ENCODE results near the gene TRNT1. TPM values are rescaled to one million over a fixed set of nuclear protein-coding genes. Genes with fewer than 3 reads are reported as not detected.

TRNT1 gene
- total RNA-seq, 1 donor from 2014 or later, result 27.6 TPM

GRCh38 chr3:3113042-3113709, 13.6 kb upstream of the TRNT1 start:
- DNase-seq, result no peak

- no peak for DNase-seq
Observed at GRCh38 chr3:3117651-3118050, 9.1 kb upstream of the TRNT1 start.

DNA sequence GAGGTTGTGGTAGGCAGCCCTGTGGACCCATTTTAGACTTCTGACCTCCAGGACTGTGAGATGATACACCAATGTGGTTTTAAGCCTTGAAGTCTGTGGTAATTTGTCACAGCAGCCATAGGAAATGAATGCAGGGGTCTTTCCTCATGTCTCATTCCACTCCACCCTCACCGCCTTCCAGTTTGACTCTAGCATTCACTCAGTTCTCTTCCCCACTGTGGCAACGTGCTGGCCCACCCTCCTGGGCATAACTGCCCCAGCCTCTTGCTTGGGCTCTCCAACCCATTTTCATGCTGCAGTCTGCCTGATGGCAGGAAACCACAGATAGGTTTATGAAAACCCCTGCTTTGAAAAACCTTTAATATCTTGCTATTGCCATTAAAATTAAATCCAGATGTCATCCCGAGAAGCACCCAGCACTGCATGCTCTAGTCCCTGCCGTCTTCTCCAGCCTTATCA, 7.3 kb upstream of the TRNT1 start:
- no peak for DNase-seq

GRCh38 chr3:3125977-3126376, 763 bp upstream of the TRNT1 start:
- DNase-seq, result no peak

DNA sequence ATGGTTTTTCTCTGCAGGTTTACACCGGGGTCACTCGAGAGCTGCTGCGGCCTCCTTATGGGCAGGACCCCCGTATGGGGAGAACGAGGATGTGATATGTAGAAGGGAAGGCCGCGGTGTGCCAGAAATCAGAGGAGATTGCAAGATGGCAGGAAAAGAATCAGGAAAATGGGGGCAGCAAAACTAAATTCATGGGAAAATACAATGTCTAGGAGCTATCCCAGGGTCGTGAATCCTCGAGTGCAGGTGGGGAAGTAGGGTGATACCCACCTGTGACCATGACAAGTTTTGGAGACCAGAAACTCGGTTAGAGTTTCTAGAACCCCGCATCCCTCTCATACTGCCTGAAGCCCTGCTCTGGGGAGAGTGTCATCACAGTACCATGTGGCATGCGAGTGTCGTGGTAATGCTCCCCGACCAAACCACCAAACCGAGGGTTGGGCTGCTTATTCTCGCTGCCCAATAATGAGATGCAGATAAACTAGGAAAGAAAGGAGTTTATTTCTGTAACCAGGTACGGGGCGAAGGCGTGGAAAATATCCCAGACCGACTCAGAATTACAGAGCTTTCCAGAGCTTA, 781 bp downstream of the TRNT1 start:
- peak; percentile 10 for DNase-seq

- no peak for DNase-seq
Observed at GRCh38 chr3:3129579-3129978, 2.8 kb downstream of the TRNT1 start.

DNA sequence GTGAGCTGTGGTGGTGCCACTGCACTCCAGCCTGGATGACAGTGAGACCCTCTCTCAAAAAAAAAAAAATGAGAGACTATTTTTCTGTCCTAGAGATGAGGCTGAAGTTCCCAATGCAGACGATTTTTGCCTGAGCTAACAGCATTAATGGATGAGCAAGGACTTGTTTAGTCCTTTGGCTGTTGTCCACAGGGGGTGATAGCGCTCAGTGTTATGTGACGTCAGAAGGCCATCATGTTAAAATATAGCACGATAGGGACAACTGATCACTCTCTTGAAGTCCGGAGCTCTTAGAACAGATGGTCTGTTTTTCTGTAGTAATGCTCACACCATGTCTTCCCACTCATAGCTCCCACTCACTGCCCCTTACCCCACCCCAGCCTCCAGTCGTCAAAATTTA, 6.8 kb downstream of the TRNT1 start:
- DNase-seq, result no peak

DNA sequence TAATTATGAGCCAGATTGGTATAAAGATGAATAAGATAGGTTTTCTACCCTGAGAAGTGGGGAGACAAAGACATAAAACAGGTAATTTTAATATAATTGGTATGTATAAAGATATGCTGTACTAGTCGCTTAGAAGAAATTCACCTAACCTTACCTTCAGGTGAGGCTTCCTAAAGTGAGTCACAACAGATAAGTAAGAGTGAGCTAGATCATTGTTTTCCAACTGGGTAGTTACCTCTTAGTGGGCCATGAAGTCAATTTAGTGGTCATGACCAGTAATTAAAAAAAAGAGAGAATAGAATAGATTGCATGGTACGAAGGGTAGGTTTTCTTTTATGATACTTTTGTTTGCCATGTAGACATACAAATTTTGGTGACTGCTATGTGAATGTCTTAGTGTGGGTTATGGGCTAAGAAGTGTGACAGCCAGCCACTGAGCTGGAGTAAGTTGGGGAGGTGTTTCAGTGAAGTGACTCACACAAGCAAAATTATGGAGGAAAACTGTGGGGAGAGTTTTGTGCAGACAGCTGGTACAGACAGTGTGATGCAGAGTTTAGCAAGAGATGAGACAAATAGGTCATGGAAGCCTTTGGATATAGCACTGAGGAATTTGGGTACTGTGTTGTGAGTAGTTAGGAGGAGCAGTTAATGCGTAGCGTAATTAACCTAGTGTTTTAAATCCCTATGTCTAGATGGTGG, 8.2 kb downstream of the TRNT1 start:
- no peak for DNase-seq

DNA sequence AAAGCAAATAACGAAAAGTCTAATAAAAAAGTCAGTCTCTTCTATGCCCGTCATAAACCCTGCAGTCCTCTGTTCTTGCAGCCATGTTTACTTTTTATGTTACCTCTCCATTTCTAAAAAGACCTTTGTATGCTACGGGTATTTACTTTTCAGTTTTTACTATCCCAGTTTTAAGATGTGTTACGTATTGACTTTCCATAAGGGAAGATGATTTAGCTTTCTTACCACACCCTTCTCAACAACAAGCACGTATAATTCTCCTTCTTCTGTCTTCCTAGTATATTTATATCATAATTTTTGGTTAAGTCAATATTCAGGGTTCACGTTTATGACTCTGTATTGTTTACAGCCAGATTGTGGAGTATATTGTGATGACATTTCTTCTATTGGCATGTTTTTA, 10.8 kb downstream of the TRNT1 start:
- no peak for DNase-seq

DNA sequence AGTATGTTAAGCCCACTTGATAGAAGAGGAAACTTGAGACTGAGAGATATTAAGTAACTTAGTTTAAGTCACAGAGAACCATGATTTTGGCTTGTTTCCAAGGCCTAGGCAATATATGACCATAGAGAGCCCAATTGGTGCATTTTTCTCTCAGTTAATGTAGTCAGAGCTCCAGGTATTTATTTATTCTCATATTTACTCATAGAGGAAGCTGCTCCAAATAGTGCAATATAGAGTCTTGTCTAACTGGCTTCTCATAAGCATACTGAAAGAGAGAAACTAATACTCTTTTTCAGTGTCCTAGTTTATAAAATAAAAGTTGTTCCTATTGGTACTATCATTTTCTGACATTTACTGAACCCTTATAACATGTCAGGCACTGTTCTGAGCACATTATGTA, 15.2 kb downstream of the TRNT1 start:
- no peak for DNase-seq

- no peak for DNase-seq
Observed at GRCh38 chr3:3145831-3146230, 19.1 kb downstream of the TRNT1 start.

DNA sequence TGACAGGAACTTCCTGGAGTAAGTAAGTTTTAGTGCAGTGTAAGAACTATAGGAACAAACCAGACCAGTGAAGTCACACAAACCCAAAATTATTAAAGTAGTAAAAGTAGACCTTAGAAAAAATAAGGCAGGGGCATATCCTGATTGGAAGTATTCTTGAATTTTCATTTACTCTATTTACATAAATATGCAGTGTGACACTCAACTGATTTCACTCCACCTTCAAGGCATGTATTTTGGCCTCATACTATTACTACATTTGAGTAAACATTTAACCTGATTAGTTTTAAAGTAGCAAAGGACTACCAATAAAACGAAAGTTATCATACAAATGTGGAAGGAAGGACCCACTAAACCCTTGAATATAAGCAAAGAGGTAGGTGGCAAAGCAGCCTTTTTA, 22.8 kb downstream of the TRNT1 start:
- no peak for DNase-seq

DNA sequence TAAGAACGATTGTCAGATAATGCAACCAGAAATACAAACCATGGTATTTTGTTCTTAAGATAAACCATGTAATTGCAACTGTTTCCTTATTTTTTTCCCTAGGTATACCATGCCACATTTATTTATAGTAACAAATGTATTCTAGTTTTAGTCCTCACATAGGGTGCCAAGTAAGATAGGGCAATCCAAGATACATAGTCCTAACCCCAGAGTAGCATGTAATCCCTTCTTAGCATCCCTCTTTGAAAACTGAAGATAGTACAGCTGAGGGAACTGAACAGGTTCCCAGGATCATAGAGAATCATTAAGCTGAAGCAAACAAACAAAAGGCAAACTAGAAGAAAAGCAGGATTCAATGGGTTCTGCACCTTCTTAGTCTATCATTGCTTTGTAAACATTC, 24.8 kb downstream of the TRNT1 start:
- no peak for DNase-seq

DNA sequence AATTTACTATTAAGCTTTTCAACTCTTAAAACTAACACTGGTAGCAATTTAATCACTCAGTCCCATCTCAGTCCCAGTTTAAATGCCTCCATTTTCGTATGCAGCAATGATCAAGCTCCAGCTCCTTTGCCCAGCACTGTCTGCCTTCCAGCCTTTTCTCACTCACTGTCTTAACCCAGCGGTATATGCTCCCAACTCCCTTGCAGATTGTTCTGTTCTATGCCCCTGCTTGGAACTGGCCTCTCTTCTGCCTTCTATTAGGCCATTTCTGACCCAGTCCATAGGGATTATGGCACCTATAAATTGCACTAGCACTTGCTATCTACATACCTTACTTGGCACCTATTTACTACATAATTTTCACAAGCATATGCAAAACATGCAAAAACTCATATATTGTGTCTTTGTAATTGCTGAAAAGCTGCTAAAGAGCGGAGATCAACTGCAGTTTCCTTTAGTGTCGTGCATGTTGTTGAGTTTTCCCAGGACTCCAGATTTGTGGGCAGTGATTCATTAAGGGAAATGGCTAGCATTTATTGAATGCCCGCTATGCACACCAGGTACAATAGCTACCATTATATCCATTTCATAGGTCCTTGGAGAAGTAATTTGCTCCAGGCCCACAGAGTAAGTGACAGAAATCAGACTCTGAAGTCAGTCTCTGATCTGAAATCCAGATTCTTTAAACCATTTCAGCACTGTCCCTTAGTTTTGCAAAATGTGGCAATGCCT, 28.3 kb downstream of the TRNT1 start:
- DNase-seq, result peak; percentile 45

- DNase-seq, result no peak
Observed at GRCh38 chr3:3157484-3157883, 30.7 kb downstream of the TRNT1 start.

GRCh38 chr3:3160826-3161225, 34.1 kb downstream of the TRNT1 start:
- no peak for DNase-seq

DNA sequence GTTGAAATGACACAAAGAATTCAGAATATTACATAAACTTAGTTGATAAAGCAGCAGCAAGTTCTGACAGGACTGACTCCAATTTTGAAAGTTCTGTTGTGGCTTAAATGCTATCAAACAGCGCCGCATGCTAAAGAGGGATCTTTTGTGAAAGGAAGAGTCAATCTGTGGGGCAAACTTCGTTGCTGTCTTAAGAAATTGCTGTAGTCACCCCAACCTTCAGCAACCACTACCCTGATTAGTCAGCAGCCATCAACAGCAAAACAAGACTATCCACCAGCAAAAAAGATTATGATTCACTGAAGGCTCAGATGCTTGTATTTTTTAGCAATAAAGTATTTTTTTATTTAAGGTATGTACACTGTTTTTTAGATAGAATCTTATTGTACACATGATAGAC, 38.5 kb downstream of the TRNT1 start:
- DNase-seq, result no peak

DNA sequence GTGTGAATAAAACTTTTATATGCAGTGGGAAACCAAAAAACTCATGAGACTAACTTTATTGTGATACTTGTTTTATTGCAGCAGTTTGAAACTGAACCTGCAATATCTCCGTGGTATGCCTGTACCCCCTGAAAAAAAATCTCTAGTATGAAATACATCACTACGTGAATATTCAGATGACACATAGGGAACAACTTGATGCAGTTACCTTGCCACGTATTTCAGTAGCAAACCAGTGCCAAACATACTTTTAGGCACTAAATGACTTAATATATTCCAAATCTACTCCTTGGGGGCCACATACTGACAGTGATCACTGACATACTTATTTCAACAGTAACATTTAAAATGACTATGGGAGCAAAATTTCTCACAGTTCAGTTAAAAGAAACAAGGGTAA, 38.9 kb downstream of the TRNT1 start:
- no peak for DNase-seq

DNA sequence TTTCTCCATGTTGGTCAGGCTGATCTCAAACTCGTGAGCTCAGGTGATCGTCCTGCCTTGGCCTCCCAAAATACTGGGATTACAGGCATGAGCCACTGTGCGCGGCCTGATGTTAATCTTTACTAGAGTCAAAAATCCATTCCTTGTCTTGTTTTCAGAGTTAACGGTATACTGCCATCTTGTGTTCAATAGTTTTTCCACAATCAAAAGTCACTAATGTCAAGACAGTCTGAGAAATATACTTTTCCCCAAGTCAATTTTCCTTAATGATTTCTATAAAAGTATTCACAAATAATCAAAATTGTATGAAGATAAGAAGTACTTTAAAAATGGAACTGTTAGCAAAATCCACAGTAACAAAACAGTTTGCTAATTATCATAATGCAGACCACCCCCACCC, 44.3 kb downstream of the TRNT1 start:
- DNase-seq, result peak; percentile 80

DNA sequence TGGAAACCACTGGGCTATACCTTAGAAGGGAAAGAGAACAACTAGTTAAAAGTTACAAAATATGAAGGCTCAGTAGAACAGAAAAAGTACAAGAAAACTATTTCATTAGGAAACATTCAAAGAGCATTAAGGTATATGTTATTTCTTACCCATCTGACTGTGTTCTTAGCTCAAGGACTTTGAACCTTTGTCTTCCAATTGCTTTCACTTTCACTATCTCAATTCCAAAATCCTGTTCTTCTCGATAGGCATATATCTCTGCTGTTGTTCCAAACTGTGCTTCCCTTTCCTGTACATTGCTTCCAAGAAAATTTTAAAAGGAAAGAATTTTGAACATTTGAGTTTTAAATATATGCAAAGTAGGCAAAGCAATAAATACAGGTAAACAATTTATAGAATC, 45.9 kb downstream of the TRNT1 start:
- DNase-seq, result peak; percentile 41

- DNase-seq, result peak; percentile 54
Observed at GRCh38 chr3:3177861-3178497, 51.2 kb downstream of the TRNT1 start.

DNA sequence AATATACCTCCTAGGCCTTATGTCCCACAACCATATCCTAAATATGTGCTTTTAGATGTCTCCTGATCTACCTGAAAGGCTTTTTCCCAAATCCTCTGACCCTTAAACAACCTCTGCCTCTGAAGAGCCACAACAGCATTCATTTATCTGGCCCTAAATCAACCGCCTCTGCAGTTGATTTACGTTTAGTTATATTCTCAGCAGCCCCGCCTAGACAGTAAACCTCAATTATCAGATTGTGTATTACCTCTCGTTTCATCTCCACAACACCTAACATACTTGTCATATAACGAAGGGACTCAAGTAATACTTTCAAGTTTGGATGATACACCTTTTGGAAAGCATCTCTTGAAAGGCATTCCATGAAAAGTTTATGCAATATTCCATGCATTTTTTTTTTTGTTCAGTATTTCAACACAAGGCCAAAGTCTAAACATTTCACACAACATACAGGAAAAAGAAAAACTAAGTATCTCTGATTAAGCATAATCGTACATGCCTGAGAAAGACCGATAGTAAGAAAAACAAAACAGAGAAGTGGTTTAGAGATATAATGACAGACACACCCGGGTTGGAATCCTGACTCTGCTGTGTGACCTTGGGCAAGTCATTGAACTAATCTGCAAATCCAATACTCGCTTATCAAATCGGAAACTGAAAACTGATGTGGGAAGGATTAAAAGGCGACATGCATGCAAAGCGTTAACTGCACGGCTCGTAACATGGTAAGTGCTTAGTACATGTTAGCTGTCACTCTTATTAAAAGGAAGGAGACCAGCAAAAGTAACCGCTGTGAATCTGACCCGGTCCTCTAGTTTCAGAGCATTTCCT, 52.0 kb downstream of the TRNT1 start:
- DNase-seq, result no peak
